DMS153 (cell line): ENCODE measurements around the gene TBC1D22A.

ENCODE experiments used
- DNase-seq: peaks from one replicate; lab custom pipeline; 2025; lab: John Stamatoyannopoulos, UW

Gene TBC1D22A

DNA sequence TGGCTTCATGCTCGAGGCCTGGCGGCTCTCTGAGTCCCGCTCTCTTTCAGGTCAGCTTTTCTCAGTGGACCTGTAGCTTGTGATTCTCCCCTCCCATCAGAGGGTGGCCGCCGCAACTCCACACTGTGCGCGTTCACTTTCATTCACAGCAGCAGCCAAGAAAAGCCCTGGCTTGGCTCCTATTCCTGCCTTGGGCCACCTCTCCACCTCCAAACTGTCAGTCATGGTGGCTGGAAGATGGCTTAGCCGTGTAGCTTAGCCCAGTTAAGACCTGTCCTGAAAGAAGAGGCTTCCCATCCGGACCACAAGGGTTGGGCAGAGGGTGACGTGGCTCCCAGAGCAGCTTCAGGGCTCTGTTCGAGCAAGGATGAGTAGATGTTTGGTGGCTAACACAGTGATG lies 125.5 kb downstream of the TBC1D22A start:
- DNase-seq: no peak

- DNase-seq: no peak
Observed at GRCh38 chr22:46890819-46891218, 128.4 kb downstream of the TBC1D22A start.

- DNase-seq: no peak
Observed at GRCh38 chr22:46891382-46891951, 129.0 kb downstream of the TBC1D22A start.

GRCh38 chr22:46892866-46893265 lies 130.4 kb downstream of the TBC1D22A start:
- no peak for DNase-seq

- DNase-seq: no peak
Observed at GRCh38 chr22:46893281-46894020, 131.0 kb downstream of the TBC1D22A start.

DNA sequence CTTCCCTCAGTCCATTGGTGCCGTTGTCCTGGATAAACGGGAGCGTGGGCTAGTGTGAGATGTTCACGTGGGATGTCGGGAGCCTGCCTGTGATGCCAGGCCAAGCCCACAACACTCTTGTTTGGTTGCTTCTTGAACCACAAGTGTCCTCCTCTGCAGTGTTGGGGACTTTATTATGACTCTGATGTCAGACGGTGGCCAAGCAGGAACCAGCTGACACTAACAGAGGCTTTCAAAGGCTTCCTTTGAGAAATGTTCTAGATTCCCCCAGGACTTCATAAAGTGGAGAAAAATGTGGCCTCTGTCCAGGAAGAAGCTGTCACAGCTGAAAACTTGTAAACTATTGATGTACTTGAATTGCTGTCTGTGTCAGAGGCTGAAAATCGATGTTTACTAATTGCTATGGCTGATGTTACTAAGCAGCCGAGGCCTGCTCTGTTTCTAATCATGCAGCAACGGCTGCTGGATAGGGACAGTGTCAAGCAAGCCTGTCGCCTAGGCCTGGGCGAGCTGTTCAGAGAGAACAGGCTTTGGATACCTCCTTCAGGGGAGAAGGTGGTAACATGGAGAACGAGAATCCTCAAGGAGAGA lies 131.7 kb downstream of the TBC1D22A start:
- DNase-seq: no peak

DNA sequence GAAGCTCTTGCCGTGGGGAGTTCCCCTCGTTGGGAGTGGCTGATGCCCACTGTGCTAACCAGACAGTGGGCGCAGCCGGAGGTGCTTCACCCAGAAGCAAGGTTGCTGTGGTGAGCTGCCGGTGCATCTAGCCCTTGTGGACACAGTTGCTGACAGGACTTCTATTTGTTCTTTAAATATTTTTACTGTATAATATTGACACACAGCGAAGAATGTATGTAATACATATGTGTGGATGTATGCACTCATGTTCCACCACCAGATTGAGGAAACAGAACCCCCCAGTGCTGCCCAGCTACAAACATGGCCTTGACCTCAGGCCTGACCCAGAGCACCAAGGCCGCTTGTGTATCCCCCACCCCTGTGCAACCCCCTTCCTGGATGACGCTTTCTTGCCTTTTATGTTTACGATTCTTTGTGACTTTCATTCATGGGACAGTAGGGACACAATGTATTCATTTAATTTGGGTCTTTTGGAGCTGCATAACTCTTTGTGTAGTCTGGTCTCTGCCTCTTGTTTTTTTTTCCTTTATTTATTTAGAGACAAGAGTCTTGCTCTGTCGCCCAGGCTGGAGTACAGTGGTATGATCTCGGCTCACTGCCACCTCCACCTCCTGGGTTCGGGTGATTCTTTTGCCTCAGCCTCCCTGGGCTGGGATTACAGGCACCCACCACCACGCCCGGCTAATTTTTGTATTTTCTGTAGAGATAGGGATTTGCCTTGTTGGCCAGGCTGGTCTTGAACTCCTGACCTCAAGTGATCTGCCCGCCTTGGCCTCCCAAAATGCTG lies 132.6 kb downstream of the TBC1D22A start:
- no peak for DNase-seq

- DNase-seq: no peak
Observed at GRCh38 chr22:46895753-46896152, 133.3 kb downstream of the TBC1D22A start.

- no peak for DNase-seq
Observed at GRCh38 chr22:46896166-46896565, 133.7 kb downstream of the TBC1D22A start.

DNA sequence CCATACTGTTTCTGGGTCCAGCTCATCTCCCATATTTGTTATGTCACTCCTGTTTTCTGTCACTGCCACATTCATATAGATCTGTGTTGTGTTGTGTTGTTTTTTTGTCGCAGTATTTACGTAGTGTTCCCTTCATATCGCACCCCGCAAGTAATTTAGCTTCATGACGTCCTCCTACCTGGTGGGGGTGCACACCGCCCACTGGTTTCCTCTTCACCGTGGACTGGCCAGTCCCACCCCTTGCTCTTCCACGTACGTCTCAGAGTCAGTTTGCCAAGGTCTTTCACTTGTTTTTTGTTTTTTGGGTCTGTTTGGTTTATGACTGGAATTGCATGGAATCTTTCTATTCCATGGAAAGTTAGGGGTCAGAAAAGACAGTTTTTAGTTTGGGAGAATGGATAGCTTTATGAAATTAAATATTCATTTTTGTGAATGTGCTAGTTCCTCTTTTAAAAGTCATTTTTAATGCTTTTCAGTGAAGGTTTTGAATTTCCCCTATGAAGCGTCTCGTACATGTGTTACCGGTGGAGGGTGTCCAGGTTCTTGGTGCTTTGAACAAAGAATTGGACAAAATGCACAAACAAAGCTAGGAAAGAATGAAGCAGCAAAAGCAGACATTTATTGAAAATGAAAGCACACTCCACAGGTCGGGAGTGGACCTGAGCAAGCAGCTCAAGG lies 134.3 kb downstream of the TBC1D22A start:
- no peak for DNase-seq

GRCh38 chr22:46897246-46897623 lies 134.8 kb downstream of the TBC1D22A start:
- no peak for DNase-seq

GRCh38 chr22:46900549-46900948 lies 138.1 kb downstream of the TBC1D22A start:
- DNase-seq: no peak

- DNase-seq: no peak
Observed at GRCh38 chr22:46902436-46902835, 140.0 kb downstream of the TBC1D22A start.

GRCh38 chr22:46902998-46903916 lies 140.8 kb downstream of the TBC1D22A start:
- DNase-seq: no peak

- DNase-seq: no peak
Observed at GRCh38 chr22:46905415-46905814, 143.0 kb downstream of the TBC1D22A start.

- DNase-seq: no peak
Observed at GRCh38 chr22:46905834-46906233, 143.4 kb downstream of the TBC1D22A start.

DNA sequence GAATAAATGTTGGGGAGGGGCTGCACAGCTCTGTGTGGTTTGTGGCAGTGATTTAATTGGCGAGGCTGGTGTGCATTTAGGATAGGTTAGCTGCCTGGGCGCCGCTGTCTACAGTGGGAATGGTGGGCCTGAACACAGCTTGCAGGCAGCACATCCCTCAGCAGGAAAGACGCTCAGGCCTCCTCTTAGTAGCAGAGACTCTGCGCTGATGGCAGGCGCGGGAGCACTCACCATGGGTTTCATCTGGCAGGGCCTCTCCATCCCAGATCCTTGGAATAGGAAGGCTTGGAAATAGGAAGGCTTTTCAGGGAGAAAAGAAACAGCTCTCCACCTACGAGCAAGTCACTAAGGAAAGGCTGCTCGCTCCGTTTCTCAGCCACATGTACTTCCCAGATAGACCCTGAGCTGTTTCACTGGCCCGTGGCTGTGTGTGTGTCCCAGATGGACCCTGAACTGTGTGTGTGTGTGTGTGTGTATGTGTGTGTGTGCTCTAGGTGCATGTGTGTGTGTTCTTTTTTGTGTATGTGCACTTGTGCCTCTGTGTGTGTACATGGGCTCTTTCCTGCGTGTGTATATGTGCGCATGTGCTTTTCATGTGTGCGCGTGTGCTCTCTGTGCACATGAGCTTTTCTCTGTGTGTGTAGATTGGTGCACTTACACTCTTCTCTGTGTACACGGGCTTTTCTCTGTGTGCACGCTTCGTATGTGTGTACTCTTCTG lies 144.0 kb downstream of the TBC1D22A start:
- DNase-seq: no peak

- no peak for DNase-seq
Observed at GRCh38 chr22:46907241-46908215, 145.1 kb downstream of the TBC1D22A start.

- DNase-seq: no peak
Observed at GRCh38 chr22:46908641-46909107, 146.2 kb downstream of the TBC1D22A start.
